Embryonic facial prominence (tissue), 1 donor: Measurements from ENCODE around the gene AP3B2.
"Not testable (repeated sequence)": the region's sequence is repeated elsewhere in the genome, so short reads cannot be mapped to it uniquely, and the experiment has no call there.

ENCODE experiments used
- DNase-seq: peaks from one replicate; pipeline ENCODE4 v3.0.0-alpha.2; 2016; ENCODE audit errors: extremely low spot score

AP3B2 gene

DNA sequence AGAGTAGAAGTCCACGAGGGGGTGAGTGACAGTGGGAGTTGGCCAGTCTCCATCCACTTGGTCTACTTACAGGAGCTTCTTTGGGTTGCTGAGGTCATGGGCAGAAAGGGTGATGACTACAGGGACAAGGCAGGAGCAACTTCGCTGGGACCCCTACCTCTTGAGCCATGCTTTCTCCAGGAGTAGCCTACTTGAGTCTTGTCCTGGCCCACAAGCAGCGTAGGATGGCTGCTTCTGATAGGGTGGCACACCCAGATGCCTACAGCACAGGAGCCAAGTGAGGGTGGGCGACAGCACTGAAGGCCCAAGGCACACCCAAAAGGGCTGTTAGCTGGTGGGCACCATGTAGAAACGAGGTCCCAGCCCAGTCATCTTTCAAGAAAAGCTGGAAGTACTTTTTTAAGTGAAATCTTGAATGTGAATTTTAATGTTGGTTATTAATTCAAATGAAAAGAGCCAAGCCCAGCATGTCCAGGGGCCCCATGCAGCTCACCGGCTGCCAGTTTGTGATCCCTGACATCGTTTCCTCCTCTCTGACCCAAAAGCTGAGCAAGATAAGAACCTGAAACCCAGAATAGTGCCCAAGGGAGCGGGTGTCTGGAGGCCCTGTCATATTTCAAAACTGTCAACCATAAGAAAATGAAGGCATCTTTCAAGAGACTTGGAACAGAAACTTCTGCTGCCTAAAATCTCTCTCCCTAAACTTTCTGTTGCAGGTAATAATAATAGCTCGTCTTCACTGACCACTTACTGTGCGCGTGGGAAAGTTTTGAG, 60.3 kb downstream of the AP3B2 start:
- no peak for DNase-seq

- DNase-seq: no peak
Measured at GRCh38 chr15:82648257-82649103, 61.2 kb downstream of the AP3B2 start.

- no peak for DNase-seq
Measured at GRCh38 chr15:82647835-82648256, 61.8 kb downstream of the AP3B2 start.

GRCh38 chr15:82647045-82647834, 62.4 kb downstream of the AP3B2 start, which contains the start of gene CPEB1:
CPEB1 (minus strand) TSS chr15:82647363; CDS start chr15:82628459, 18,904 bp downstream.
- DNase-seq: no peak

DNA sequence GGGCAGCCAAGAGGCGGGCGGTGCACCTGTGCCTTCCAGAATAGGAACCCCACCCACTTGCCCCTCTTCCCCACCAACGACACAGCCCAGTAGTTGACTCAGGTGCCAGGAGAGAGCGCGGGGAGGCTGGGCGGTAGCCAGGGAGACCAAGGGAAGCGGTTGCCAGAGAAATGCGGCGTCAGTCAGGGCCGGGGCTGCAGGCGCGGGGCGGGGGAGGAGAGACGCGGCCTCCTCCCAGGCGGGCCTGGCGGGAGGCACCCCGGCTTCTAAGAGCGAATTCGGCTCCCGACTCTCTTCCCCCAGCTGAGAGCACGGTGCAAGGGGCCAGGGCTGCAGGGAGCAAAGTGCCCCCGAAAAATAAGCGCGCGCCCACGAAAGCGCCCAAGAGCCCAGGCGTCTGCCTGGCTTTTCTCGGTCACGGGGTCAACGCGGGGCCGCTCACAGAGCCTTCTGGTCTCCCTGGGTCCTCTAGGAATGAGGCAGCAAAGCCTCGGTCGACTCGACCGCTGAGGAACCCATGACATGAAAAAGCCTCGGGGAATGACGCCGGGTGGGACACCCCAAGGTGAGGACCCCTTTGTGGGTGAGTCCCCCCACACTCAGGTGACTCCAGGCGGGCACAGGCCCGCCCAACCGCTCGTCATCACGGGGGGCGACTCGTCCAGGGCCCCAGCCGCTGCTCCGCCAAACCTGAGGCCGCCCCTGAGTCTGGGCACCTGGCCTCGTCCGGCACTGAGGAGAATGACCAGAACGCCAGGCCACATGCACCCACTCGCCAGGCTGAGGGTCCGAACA, 63.2 kb downstream of the AP3B2 start:
- DNase-seq: no peak

GRCh38 chr15:82644967-82645852, 64.5 kb downstream of the AP3B2 start:
- not testable (repeated sequence) for DNase-seq

DNA sequence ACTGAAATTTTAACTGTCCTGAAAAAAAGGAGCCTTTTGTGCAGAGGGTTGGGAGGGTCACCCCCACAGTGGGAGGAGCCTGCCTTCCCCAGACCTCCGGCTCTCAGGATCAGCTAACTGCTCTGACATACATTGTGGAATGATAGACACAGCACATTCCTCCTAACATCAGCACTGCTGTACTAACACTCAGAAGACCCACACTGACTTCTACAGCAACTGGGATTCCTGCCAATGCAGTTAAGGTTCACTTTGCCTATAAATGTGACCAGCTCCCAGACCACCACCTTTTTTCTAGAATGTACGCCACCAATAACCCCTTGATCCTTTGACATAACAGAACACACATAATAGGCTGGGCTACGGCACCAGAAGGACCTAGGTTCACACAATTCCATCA, 65.7 kb downstream of the AP3B2 start:
- DNase-seq: no peak

DNA sequence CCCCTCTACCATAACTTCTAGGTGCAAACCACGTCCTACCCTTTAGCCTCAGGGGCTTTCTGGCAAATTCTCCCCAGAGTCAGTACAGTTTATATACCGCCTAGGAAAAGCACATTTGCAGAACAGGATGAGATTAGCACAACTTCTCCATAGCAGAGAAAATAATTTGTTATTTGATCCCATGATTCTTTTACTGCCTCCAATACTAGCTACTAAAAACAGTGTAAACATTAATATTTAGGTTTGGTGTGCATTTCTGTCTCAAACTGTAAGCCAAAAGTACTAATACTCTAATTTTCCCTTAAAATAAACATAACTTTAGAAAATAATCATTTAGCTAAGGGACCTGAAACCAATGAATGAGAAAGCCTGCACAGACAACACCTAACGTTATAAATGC, 67.0 kb downstream of the AP3B2 start:
- no peak for DNase-seq

DNA sequence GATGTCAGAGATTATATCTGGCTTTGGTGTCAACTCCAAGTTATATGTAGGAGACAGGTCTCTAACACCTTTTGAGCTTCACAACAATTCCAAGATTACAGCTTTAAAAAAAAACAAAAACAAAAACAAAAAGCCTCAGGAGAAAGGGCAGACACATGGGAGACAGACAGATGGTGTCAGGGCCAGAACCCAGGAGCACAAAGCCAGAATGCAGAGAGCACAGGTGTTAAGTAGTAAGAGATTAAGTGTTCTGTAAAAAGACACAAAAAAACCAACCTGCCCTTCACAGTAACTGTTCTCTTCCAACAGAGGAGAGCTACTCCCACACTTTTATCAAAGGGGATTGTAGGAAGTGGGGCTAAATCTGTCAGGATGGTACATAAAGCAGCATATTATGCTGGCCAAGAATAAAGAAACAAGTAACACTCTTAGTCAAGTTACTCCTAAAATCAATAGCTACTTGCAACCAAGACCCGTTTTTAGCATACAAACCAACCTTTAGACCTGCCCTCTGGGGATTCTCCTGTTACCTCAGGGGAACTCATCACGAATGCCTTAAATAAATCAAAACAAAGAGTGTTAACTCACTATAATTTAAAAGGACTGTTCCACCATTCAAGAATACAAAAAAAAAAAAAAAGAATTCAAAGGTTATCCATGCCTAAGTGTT, 68.4 kb downstream of the AP3B2 start:
- DNase-seq: no peak

- no peak for DNase-seq
Measured at GRCh38 chr15:82640672-82641071, 69.0 kb downstream of the AP3B2 start.

- no peak for DNase-seq
Measured at GRCh38 chr15:82635798-82636197, 73.9 kb downstream of the AP3B2 start.

DNA sequence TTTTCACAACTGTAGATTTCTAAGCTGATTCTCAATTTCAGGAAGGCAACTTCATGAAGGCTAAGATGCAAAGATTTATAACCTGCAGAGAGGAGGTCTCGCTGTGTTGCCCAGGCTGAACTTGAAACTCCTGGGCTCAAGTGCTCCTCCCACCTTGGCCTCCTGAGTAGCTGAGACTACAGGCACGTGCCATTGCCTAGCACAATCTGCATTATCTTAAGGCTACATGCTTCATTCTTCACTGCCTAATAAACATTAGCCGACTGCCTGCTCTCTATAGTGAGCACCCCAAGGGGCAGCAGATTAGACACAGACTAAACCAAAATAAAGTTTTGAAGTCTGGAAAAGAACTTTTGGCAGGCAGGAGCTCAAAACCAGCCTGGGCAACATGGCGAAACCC, 79.6 kb downstream of the AP3B2 start:
- no peak for DNase-seq

DNA sequence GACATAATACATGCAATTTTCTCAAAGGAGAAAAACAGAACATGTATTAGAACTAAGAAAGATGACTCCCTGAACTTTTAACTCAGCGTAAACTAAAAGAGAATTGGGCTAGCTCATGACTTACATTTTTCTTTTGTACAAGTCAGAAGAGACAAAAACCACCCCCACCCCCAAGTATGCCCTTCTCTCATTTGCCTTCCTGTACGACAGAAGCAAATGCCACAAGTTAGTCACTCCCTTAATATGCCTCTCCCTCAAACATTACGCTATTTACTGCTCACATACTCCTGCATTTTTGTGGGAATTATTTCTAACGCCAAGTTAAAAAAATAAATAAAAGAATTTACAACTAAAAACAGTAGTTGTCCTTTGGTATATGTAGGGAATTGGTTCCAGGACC, 84.5 kb downstream of the AP3B2 start:
- no peak for DNase-seq

DNA sequence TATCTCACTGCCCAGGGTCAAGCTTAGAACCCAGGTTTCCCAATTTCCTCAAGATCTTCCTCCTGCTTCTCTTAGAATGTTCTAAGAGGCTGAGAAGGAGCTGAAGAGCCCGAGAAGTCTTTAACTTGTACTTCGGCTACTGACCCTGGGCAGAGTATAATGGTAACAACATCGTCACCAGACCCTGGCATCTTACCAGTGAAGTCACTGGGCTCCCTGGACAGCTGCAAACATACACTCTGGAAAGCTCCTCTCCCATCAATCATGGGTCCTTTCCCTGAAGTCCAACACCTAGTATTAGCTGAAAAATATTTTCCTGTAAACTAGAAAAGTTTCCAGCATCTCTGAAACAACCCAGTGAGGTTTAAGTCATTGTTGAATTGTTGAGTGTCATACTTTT, 85.2 kb downstream of the AP3B2 start:
- no peak for DNase-seq

DNA sequence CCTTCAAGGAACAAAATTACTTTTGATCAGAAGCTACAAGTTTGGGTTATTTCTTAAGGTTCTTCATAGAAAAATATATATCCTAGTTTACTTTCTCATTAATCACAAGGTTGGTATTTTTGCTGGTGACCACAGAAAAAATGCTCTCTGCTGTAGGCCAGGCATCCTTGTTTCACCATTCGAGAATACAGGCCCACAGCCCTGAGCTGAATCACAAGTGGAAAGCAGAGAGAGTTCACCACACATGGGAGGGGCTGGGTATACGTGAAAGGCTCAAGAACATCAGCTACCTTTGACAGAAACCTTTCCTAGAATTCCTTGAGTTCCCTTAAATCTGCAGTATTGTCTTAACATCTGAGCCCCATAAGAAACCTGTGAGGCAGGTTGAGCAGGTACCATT, 85.7 kb downstream of the AP3B2 start:
- DNase-seq: no peak

GRCh38 chr15:82621970-82622369, 87.7 kb downstream of the AP3B2 start:
- DNase-seq: no peak

DNA sequence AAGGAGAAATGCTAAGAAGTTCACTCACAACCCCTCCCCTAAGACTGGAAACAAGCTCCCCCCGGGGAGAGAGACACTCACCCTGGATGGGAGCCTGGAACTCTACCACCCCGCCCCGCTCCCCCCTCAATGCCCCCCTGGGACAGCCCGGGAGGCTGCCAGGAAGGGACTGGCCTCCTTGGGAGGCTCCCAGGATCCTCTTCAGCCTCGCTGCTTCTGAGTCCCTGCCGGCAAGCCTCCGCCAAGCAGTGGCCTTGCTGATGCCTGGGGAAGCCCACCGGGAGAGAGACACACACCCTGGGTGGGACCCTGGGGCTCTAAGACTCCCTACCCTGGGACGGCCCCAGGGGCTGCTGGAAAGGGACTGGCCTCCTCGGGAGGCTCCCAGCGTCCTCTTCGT, 95.9 kb downstream of the AP3B2 start:
- DNase-seq: no peak

DNA sequence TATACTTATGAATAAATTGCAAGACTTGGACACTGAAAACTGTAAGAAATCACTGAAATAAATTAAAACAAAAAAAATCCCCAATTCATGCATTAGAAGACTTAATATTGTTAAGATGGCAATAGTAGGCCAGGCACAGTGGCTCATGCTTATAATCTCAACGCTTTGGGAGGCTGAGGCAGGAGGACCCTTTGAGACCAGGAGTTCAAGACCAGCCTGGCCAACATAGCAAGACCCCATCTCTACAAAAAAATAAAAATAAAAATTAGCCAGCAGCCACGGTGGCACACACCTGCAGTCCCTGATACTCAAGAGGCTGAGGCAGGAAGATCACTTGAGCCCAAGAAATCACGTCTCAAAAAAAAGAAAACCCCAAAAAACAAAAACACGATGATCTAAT, 98.3 kb downstream of the AP3B2 start:
- DNase-seq: no peak
